NCI-H2227 treated with DMSO at 0.1 percent for 48 hours (cell line): ENCODE data around the gene ACTR3C.

Experiments used
- DNase-seq: peaks from one replicate; lab custom pipeline; 2025; lab: John Stamatoyannopoulos, UW

ACTR3C gene

GRCh38 chr7:150358988-150359621 is 35.8 kb upstream of the ACTR3C start:
- no peak for DNase-seq

DNA sequence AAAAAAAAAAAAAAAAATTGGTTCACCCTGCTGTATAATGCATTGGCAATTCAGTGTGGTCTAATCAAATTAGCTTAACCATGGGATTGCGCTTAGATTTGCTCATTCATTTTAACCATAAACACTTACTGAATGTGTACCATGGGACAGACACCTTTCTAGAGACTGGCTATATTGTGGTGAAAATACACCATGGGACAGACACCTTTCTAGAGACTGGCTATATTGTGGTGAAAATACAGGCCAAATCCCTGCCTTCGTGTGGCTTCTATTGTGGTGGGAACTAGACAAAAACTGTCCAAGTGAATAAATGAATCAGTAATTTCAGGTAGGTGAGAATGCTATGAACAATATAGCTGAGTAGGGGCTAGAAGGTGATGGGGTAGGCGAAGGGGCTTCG is 35.1 kb upstream of the ACTR3C start:
- no peak for DNase-seq

GRCh38 chr7:150357771-150358427 is 34.6 kb upstream of the ACTR3C start:
- DNase-seq: no peak

GRCh38 chr7:150357270-150357669 is 33.9 kb upstream of the ACTR3C start:
- DNase-seq: peak; percentile 26

- DNase-seq: no peak
Observed at GRCh38 chr7:150356265-150356897, 33.0 kb upstream of the ACTR3C start.

- DNase-seq: no peak
Observed at GRCh38 chr7:150355666-150356059, 32.3 kb upstream of the ACTR3C start.

- DNase-seq: no peak
Observed at GRCh38 chr7:150351587-150352194, 28.3 kb upstream of the ACTR3C start.

DNA sequence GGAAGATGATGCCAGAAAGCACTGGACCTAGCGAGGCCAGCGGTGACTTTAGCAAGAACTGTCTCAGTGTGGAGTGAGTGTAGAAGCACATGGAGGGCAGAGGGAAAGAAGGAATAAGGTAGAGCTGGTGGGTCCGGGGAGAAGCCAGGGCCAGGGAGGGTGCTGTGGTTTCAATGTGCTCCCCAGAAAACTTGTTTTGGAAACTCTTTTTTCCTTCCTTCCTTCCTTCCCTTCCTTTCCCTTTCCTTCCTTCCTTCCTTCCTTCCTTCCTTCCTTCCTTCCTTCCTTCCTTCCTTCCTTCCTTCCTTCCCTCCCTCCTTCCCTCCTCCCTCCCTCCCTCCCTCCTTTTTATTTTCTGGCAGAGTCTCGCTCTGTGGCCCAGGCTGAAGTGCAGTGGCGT is 23.6 kb upstream of the ACTR3C start:
- DNase-seq: no peak

GRCh38 chr7:150345012-150345411 is 21.7 kb upstream of the ACTR3C start:
- DNase-seq: no peak

GRCh38 chr7:150344299-150344698 is 21.0 kb upstream of the ACTR3C start:
- DNase-seq: no peak

- DNase-seq: no peak
Observed at GRCh38 chr7:150343225-150343624, 19.9 kb upstream of the ACTR3C start.

DNA sequence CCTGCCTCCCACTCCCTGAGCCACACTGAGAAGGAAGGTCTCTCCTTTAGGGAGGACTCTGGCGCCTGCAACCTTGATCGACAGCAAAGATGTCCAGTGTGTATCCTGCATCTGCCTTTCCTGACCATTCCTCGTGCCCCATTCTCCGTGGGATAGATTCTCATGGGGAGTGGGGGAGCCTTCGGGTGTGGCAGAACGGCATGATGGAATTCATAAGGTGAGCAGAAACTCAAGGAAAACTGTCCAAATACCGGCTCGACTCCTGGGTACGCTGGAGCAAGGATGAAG is 18.7 kb upstream of the ACTR3C start:
- no peak for DNase-seq

- DNase-seq: no peak
Observed at GRCh38 chr7:150341263-150342120, 18.1 kb upstream of the ACTR3C start, which contains the start of gene RARRES2. Gene RARRES2 (minus strand): TSS chr7:150341629. CDS start chr7:150340609, 1,020 bp downstream.

GRCh38 chr7:150340875-150341262 is 17.5 kb upstream of the ACTR3C start:
- DNase-seq: no peak

- no peak for DNase-seq
Observed at GRCh38 chr7:150340024-150340749, 16.8 kb upstream of the ACTR3C start.

DNA sequence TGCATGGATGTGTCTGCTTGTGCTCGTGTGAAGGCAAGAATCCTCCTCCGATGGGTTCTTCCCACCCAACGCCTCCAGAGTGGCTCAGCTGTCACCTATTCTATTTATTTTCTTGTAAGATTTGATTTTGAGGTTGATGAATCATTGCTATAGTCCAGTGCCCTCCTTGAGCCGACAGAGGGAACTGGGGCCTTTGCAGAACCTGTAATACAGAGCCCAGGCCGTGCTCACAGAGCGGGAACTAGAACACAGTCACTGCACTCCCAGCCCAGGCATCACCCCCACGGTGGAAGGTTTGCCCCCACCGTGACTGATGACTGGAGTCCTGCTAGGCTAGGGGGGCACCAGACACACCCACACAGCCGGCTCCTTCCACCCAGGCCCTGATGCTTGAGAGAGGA is 16.1 kb upstream of the ACTR3C start:
- DNase-seq: no peak

GRCh38 chr7:150338166-150338829 is 15.0 kb upstream of the ACTR3C start:
- DNase-seq: no peak

DNA sequence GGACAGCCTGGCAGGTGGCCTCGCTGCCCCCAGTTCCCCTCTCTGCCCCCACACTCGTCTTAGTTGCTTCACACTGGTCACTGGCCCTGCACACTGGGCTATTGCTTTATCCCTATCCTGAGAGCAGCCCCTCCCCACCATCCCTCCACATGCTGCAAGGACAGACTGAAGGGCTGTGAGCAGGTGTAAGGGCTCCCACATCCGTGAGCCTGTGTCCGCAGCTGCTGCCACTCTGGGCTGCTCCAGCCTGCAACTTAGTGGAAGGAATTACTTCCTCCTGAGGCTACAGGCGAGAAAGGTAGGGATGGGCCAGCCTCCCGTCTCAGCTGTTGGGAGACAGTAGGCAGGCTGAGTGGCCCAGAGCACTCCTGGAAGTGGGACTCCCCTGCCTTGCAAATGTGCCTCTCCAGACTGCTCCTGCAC is 14.3 kb upstream of the ACTR3C start:
- DNase-seq: no peak

- no peak for DNase-seq
Observed at GRCh38 chr7:150337179-150337578, 13.8 kb upstream of the ACTR3C start.

GRCh38 chr7:150336746-150337145 is 13.4 kb upstream of the ACTR3C start:
- no peak for DNase-seq

DNA sequence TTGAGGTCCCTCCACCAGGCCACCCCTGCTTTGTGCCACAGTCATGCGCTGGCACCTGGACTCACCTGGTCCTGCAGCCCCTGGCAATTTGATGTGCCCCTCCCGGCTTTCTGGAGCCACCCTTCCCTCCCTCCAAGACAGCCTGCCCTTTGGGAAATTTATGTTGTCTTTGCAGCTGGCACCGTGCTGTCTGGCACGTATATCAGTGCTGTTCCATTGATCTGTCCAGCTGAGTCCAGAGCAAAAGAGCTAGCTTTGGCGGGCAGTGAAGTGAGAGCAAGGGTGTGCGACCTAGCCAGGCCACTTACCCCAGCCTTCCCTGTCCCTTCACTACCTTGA is 12.4 kb upstream of the ACTR3C start:
- no peak for DNase-seq
